Osteocyte (in vitro differentiated cells): ENCODE measurements around the gene DNAH1. TPM values are rescaled to one million over a fixed set of nuclear protein-coding genes. Genes with fewer than 3 reads are reported as not detected.

ENCODE experiments used
- DNase-seq: peaks from one replicate; pipeline ENCODE4 v3.0.0; 2021; ENCODE audit warnings: mixed read lengths; ENCODE audit not compliant: unreplicated experiment; ENCODE audit errors: extremely low spot score
- H3K27ac Mint-ChIP-seq: one replicate; pipeline ENCODE4 v1.8.0; 2021; ENCODE audit warnings: mild to moderate bottlenecking, mixed read lengths; ENCODE audit not compliant: unreplicated experiment
- H3K27me3 Mint-ChIP-seq: one replicate; pipeline ENCODE4 v1.8.0; 2021; ENCODE audit warnings: mixed read lengths; ENCODE audit not compliant: unreplicated experiment
- H3K36me3 Mint-ChIP-seq: one replicate; pipeline ENCODE4 v1.8.0; 2021; ENCODE audit warnings: mixed read lengths; ENCODE audit not compliant: unreplicated experiment
- H3K4me1 Mint-ChIP-seq: one replicate; pipeline ENCODE4 v1.8.0; 2021; ENCODE audit warnings: mixed read lengths; ENCODE audit not compliant: unreplicated experiment
- H3K4me3 Mint-ChIP-seq: one replicate; pipeline ENCODE4 v1.8.0; 2021; ENCODE audit warnings: mild to moderate bottlenecking, moderate library complexity, mixed read lengths; ENCODE audit not compliant: unreplicated experiment
- H3K9me3 Mint-ChIP-seq: one replicate; pipeline ENCODE4 v1.8.0; 2021; ENCODE audit warnings: mixed read lengths; ENCODE audit not compliant: unreplicated experiment
- total RNA-seq: library from RNA; stranded (reverse); gene quantifications from 2 replicates; pipeline ENCODE4 v1.2.1, GENCODE V29; 2021
- TF ChIP-seq, protein P1 (sequence below): fragments of 200-600 bp; sonication (generic); IDR thresholded peaks from 2 replicates; pipeline ENCODE4 v1.5.0; 2021; ENCODE audit warnings: antibody characterized with exemption, mild to moderate bottlenecking, moderate library complexity

DNAH1 gene
- total RNA-seq, 1 donor from 2014 or later, result 9.7 TPM

DNA sequence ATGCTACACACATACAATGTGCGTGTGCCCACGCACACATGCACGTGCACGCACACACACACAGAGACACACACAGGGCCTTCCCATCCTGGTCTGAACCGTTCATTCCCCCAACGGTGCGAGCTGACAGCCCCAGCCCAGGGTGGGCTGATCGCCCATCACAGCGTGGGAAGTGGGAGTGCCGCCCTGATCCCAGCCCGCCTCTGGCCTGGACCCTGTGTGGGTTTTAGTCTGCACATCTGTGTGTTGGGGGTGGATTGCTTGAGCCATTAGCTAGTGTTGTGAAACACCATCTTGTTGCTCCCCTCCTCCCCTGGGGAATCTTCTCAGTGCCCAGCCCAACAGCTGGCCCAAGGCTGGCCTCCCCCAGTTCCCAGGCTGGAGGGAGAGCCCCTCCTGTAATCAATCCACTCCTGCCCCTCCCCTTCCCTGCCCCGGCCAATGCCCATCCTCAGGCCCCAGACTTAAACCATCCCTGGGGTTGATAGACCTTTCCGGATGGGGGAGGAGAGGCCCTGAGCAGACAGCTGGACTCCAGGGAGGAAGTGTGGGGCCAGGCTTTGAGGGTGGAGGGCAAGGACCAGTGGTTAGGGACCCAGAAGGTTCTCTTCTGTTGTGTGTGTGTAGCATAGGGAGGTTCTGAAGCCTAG is 120.5 kb downstream of the DNAH1 start:
- TF ChIP-seq, protein P1, sequence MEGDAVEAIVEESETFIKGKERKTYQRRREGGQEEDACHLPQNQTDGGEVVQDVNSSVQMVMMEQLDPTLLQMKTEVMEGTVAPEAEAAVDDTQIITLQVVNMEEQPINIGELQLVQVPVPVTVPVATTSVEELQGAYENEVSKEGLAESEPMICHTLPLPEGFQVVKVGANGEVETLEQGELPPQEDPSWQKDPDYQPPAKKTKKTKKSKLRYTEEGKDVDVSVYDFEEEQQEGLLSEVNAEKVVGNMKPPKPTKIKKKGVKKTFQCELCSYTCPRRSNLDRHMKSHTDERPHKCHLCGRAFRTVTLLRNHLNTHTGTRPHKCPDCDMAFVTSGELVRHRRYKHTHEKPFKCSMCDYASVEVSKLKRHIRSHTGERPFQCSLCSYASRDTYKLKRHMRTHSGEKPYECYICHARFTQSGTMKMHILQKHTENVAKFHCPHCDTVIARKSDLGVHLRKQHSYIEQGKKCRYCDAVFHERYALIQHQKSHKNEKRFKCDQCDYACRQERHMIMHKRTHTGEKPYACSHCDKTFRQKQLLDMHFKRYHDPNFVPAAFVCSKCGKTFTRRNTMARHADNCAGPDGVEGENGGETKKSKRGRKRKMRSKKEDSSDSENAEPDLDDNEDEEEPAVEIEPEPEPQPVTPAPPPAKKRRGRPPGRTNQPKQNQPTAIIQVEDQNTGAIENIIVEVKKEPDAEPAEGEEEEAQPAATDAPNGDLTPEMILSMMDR, result no peak
- no peak for DNase-seq
- peaks cover 10% of the 10 kb centered on the region for H3K27me3 Mint-ChIP-seq
- H3K4me1 Mint-ChIP-seq, result peaks cover 3% of the 10 kb centered on the region
- H3K9me3 Mint-ChIP-seq, result no peaks in the 10 kb centered on the region
- no peaks in the 10 kb centered on the region for H3K36me3 Mint-ChIP-seq
- no peak overlapping the region for H3K4me3 Mint-ChIP-seq
- H3K27ac Mint-ChIP-seq, result no peak overlapping the region

DNA sequence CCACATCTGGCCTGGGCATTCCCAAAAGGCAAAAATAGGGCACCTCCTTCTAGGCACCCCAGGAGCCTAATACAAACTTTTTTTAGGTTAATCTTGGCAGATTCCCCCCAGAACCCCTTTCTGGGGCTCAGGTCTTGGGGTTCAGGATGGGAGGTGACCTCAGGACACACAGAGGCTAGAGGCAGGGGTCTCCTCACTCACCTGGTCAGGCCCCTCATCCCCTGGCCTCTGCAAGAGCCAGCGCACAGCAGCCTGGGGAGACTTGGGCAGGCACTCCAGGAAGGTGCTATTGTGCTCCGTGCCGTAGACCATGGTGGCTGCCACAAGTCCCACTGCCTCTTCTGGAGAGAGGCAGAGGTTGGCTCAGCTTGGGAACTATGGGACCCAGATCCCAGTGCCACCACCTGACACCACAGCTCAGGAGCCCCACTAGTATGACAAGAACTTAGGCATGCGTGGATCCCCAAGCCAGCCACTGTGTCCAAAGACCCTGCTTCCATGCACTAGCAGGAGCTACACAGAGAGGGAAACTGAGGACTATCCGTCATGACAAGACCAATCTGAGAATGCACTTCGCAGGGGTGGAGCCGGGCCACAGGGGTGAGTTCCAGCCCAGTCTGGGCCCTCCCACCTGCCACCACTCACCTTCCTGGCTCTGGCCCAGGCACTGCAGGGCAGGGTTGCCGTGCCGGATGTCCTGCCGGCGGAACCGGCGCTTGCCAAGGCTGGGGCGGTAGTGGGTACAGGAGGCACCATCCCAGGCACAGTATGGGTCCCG is 121.4 kb downstream of the DNAH1 start:
- Mint-ChIP-seq H3K4me1 (peaks cover 3% of the 10 kb centered on the region), H3K36me3 (no peaks in the 10 kb centered on the region), H3K27ac (no peak overlapping the region), H3K27me3 (peaks cover 10% of the 10 kb centered on the region), H3K4me3 (no peak overlapping the region), H3K9me3 (no peaks in the 10 kb centered on the region)
- DNase-seq, result no peak
- TF ChIP-seq, protein P1, result no peak

DNA sequence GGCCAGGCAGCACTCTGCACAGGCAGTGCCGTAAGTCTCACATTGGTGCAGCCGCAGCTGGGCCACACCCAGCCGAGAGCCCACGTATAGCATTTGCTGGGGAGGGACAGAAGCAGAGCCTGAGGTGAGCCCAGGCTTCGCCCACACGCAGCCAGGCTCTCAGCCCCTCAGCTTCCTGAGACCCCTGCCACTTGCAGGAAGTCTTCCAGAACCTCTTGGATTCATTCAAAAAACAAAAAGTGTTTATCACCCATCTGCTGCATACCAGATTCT is 121.9 kb downstream of the DNAH1 start:
- H3K4me1 Mint-ChIP-seq, result peaks cover 3% of the 10 kb centered on the region
- no peaks in the 10 kb centered on the region for H3K9me3 Mint-ChIP-seq
- no peak for DNase-seq
- no peak overlapping the region for H3K4me3 Mint-ChIP-seq
- H3K27me3 Mint-ChIP-seq, result peaks cover 10% of the 10 kb centered on the region
- no peak overlapping the region for H3K27ac Mint-ChIP-seq
- no peaks in the 10 kb centered on the region for H3K36me3 Mint-ChIP-seq
- TF ChIP-seq, protein P1, result no peak

- no peaks in the 10 kb centered on the region for H3K36me3 Mint-ChIP-seq
- H3K9me3 Mint-ChIP-seq, result no peaks in the 10 kb centered on the region
- DNase-seq, result no peak
- TF ChIP-seq, protein P1, result no peak
- no peak overlapping the region for H3K4me3 Mint-ChIP-seq
- peaks cover 4% of the 10 kb centered on the region for H3K4me1 Mint-ChIP-seq
- peaks cover 9% of the 10 kb centered on the region for H3K27me3 Mint-ChIP-seq
- H3K27ac Mint-ChIP-seq, result no peak overlapping the region
These were observed 122.7 kb downstream of the DNAH1 start for GRCh38 chr3:52438579-52439425.
